ENCODE measurements around the gene COQ10A.

The COQ10A gene

GRCh38 chr12:56311003-56311402 is 44.3 kb downstream of the COQ10A start:
- Histone ChIP-seq H3K4me1 (no peaks in the 10 kb centered on the region), H3K9me3 (no peaks in the 10 kb centered on the region), H3K4me3 (ENCODE audit: low read depth, low read length) (no peak overlapping the region), H3K36me3 (peaks cover 40% of the 10 kb centered on the region), H3K27me3 (no peaks in the 10 kb centered on the region)
- no peak for TF ChIP-seq CTCF (IDR thresholded peaks at IDR 0.05; ENCODE audit: low read depth, low read length)
- DNase-seq, result no peak

GRCh38 chr12:56315249-56315621 is 48.5 kb downstream of the COQ10A start:
- no peak for TF ChIP-seq CTCF (IDR thresholded peaks at IDR 0.05; ENCODE audit: low read depth, low read length)
- peaks cover 36% of the 10 kb centered on the region for H3K36me3 ChIP-seq
- no peaks in the 10 kb centered on the region for H3K9me3 ChIP-seq
- DNase-seq, result no peak
- no peaks in the 10 kb centered on the region for H3K27me3 ChIP-seq
- H3K4me1 ChIP-seq, result no peaks in the 10 kb centered on the region
- peak overlapping the region; percentile 80 for H3K4me3 ChIP-seq (ENCODE audit: low read depth, low read length)

- Histone ChIP-seq H3K4me3 (ENCODE audit: low read depth, low read length) (peak within 1 kb of the TSS; percentile 80), H3K9me3 (no peaks in the 10 kb centered on the region), H3K27me3 (no peaks in the 10 kb centered on the region), H3K36me3 (peaks cover 30% of the 10 kb centered on the region), H3K4me1 (no peaks in the 10 kb centered on the region)
- DNase-seq, result peak; percentile 98
- TF ChIP-seq CTCF (IDR thresholded peaks at IDR 0.05; ENCODE audit: low read depth, low read length), result peak; percentile 40
Observed at GRCh38 chr12:56315622-56316473, 49.1 kb downstream of the COQ10A start, which contains the start of gene CNPY2. CNPY2 (minus strand) TSS chr12:56315988; CDS start chr12:56315217, 771 bp downstream.

- no peaks in the 10 kb centered on the region for H3K4me1 ChIP-seq
- no peak for DNase-seq
- no peaks in the 10 kb centered on the region for H3K9me3 ChIP-seq
- peaks cover 21% of the 10 kb centered on the region for H3K36me3 ChIP-seq
- H3K27me3 ChIP-seq, result no peaks in the 10 kb centered on the region
- peak; percentile 16; the same call in 1 of the 2 replicates for TF ChIP-seq CTCF (IDR thresholded peaks at IDR 0.05; ENCODE audit: low read depth, low read length)
- H3K4me3 ChIP-seq (ENCODE audit: low read depth, low read length), result no peak overlapping the region
Observed at GRCh38 chr12:56317675-56318074, 50.9 kb downstream of the COQ10A start.
